HFFc6 (cell line): ENCODE measurements around the gene SWAP70. TPM values are rescaled to one million over a fixed set of nuclear protein-coding genes. Genes with fewer than 3 reads are reported as not detected.
A peak's percentile ranks its signal among the peaks of the same experiment; 100 is the strongest.

Experiments used
- DNase-seq: peaks from one replicate; pipeline ENCODE4 v3.0.0-alpha.2; 2018
- H3K27ac Mint-ChIP-seq: 2 replicates; pipeline ENCODE4 v1.8.0; 2020; ENCODE audit warnings: mild to moderate bottlenecking, mixed read lengths
- H3K27me3 Mint-ChIP-seq: 2 replicates; pipeline ENCODE4 v1.8.0; 2021; ENCODE audit warnings: mild to moderate bottlenecking, moderate library complexity, mixed read lengths; ENCODE audit not compliant: insufficient read depth
- H3K36me3 Mint-ChIP-seq: 2 replicates; pipeline ENCODE4 v1.8.0; 2021; ENCODE audit warnings: low read depth, mixed read lengths
- H3K4me1 Mint-ChIP-seq: 2 replicates; pipeline ENCODE4 v1.8.0; 2020; ENCODE audit warnings: low read depth, mixed read lengths
- H3K4me3 Mint-ChIP-seq: 2 replicates; pipeline ENCODE4 v1.8.0; 2020; ENCODE audit warnings: mild to moderate bottlenecking, moderate library complexity, mixed read lengths
- H3K9me3 Mint-ChIP-seq: 2 replicates; pipeline ENCODE4 v1.8.0; 2020; ENCODE audit warnings: mild to moderate bottlenecking, mixed read lengths
- total RNA-seq, 6 experiments: library from RNA; stranded (reverse); fragmentation: NEBNext Ultra II Directional; extraction: Animal tissue kit (Norgen Biotek cat#: 25700); gene quantifications; 2 replicates in 1 of 6; 3 replicates in 5 of 6; pipeline ENCODE4 v1.2.3, GENCODE V29; 2021
- TF ChIP-seq, protein P1 (sequence below): fragments of 200-600 bp; sonication (generic); IDR thresholded peaks from 2 replicates; pipeline ENCODE4 v1.5.0; 2021; ENCODE audit warnings: antibody characterized with exemption, mild to moderate bottlenecking

SWAP70 gene
- total RNA-seq, 6 experiments from 2014 or later = 32.0 to 44.6 (median 37.0) TPM

DNA sequence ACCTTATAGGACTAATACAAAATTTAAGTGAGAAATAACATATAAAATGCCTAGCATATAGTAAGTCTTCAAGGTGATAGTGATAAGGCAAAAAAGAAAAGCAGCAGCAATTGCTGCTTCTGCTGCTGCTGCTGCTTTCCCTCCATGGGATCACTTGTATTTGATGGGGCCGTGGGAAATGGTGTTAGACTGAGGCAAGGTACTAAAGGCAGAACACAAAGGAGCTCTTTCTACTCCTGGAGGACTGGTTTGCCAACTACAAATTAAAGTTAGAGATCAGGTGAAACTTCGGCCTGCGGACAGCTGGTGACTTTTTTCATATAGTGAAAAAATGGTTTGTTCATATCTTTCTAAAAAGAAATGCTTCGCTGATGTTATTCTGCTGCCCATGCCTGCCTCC is 46.3 kb downstream of the SWAP70 start:
- Mint-ChIP-seq H3K4me3 (no peak overlapping the region), H3K9me3 (no peaks in the 10 kb centered on the region; the same call in 1 of the 2 replicates), H3K27me3 (no peaks in the 10 kb centered on the region; the same call in 1 of the 2 replicates), H3K36me3 (peaks cover 13% of the 10 kb centered on the region), H3K4me1 (peaks cover 23% of the 10 kb centered on the region), H3K27ac (no peak overlapping the region)
- DNase-seq = no peak
- TF ChIP-seq, protein P1, sequence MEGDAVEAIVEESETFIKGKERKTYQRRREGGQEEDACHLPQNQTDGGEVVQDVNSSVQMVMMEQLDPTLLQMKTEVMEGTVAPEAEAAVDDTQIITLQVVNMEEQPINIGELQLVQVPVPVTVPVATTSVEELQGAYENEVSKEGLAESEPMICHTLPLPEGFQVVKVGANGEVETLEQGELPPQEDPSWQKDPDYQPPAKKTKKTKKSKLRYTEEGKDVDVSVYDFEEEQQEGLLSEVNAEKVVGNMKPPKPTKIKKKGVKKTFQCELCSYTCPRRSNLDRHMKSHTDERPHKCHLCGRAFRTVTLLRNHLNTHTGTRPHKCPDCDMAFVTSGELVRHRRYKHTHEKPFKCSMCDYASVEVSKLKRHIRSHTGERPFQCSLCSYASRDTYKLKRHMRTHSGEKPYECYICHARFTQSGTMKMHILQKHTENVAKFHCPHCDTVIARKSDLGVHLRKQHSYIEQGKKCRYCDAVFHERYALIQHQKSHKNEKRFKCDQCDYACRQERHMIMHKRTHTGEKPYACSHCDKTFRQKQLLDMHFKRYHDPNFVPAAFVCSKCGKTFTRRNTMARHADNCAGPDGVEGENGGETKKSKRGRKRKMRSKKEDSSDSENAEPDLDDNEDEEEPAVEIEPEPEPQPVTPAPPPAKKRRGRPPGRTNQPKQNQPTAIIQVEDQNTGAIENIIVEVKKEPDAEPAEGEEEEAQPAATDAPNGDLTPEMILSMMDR = no peak

DNA sequence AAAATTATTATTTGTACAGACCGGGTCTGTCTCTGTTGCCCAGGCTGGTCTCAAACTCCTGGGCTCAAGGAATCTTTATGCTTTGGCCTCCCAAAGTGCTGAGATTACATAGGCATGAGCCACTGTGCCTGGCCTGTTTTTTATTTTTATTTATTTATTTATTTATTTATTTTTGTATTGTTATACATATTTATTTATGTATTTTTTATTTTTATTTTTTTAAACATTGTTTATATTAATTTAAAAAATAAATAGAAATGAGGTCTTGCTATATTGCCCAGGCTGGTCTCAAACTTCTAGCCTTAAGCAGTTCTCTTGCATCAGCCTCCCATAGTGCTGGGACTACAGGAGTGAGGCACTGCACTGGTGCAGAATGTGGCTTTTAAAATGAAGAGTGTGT is 47.0 kb downstream of the SWAP70 start:
- no peaks in the 10 kb centered on the region; the same call in 1 of the 2 replicates for H3K9me3 Mint-ChIP-seq
- no peaks in the 10 kb centered on the region; the same call in 1 of the 2 replicates for H3K27me3 Mint-ChIP-seq
- H3K4me1 Mint-ChIP-seq = peaks cover 25% of the 10 kb centered on the region
- no peak overlapping the region for H3K4me3 Mint-ChIP-seq
- TF ChIP-seq, protein P1 = no peak
- H3K36me3 Mint-ChIP-seq = peaks cover 19% of the 10 kb centered on the region
- no peak overlapping the region for H3K27ac Mint-ChIP-seq
- DNase-seq = no peak

DNA sequence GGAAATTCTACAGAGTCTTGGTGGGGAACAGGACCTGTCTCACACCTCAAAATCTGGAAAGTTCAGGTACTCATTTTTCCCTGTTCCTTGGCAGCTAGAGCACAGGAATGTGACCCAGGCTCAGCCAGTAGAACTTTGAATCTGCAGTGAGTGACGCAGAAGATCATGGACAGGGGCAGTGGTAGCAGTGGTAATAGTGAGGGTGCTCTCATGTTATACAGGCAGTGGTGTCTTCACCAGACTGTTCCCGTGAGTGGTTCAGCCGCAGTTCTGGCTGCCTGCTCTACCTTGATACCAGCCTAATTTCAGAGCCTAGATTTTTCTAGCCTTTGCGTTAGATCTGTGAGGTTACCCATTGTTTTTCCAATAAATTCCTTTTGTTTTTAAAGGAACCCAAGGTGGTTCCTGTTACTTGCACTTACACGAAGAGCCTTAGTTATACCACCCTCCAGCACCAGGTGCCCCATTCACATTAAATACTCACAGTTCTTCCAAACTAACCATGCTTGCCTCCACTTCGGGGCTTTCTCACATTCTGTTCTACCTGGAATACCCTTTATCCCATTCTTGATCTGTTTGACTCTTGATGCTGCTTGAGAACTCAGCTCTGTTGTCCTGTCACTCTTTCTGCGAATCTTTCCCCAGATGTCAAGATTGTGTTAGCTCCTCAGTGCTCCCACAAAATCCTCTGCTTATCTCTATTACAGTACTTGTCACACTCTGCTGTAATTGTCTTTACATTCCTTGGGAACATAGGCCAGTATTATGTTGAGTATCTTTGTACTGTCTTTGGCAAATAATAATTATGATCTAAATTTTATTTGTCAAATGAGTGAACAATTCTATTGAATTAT is 47.8 kb downstream of the SWAP70 start:
- TF ChIP-seq, protein P1 = no peak
- H3K36me3 Mint-ChIP-seq = peaks cover 27% of the 10 kb centered on the region
- DNase-seq = no peak
- H3K4me3 Mint-ChIP-seq = no peak overlapping the region
- H3K4me1 Mint-ChIP-seq = peaks cover 33% of the 10 kb centered on the region
- H3K27me3 Mint-ChIP-seq = no peaks in the 10 kb centered on the region; the same call in 1 of the 2 replicates
- no peaks in the 10 kb centered on the region; the same call in 1 of the 2 replicates for H3K9me3 Mint-ChIP-seq
- no peak overlapping the region for H3K27ac Mint-ChIP-seq

DNA sequence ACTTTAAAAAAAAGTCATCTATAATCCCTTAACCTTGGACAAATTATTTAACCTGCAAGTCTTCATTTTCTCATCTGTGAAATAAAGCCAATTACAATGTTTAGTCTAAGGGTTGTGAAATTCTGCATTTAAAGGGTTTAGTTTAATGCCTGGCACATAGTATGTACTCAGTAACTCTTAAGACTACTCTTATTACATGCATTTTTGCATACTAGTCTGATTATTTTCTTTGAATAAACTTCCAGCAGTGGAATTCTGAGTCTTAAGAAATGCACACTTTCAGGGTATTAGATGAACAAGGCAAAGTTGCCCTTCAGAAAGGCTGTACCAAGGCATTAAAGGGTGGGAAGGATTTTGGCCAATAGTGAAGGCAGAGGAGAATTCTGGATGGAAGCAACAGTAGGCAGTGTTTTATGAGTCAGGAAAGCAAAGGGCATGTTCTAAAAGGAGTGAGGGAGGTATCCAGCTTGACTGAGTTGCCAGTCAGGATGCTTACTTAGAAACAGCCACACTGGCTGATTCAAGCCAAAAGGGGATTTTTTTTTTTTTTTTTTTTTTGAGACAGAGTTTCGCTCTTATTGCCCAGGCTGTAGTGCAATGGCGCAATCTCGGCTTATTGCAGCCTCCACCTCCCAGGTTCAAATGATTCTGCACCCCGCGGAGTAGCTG is 50.5 kb downstream of the SWAP70 start:
- no peaks in the 10 kb centered on the region; the same call in 1 of the 2 replicates for H3K27me3 Mint-ChIP-seq
- TF ChIP-seq, protein P1 = no peak
- peaks cover 40% of the 10 kb centered on the region for H3K4me1 Mint-ChIP-seq
- H3K36me3 Mint-ChIP-seq = peaks cover 28% of the 10 kb centered on the region
- no peak overlapping the region for H3K4me3 Mint-ChIP-seq
- no peaks in the 10 kb centered on the region; the same call in 1 of the 2 replicates for H3K9me3 Mint-ChIP-seq
- no peak overlapping the region; the same call in 1 of the 2 replicates for H3K27ac Mint-ChIP-seq
- no peak for DNase-seq

DNA sequence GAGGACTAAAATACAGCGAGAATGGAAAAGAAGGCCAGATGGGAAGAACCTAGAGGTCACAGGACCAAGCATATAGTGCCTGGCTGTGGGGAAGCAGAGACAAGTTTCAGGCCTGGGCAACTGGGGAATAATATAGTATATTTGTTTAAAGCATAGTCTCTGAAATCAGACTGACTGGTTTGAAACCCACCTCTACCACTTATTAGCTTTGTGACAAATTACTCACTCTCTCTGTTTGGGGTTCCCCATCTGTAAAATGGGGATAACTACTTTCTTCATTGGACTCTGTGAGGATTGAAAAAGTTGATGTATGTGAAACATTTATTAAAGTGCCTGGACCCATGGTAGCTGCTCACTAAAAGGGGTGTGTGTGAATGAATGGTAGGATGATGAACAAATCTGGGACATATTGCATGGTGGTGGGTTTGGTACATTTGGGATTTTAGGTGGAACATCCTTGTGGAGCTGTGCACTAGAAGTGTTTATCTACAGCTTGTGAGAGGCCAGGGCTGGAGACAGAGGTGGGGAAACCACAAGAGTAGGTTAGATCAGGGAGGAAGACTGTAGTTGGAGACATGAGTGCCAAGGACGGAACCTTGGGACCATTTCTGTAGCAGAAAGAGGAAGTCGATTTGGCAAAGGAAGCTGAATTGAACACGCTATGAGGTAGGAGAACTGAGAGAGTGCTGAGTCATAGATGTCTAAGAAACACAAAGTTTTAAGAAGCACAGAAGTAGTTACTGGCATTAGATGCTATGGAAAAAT is 52.6 kb downstream of the SWAP70 start:
- Mint-ChIP-seq H3K27ac (peak overlapping the region; percentile 90), H3K9me3 (no peaks in the 10 kb centered on the region; the same call in 1 of the 2 replicates), H3K36me3 (peaks cover 38% of the 10 kb centered on the region), H3K4me1 (peaks cover 45% of the 10 kb centered on the region), H3K27me3 (no peaks in the 10 kb centered on the region), H3K4me3 (peak overlapping the region; percentile 55)
- DNase-seq = peak; percentile 49
- TF ChIP-seq, protein P1 = no peak
